ENCODE results near the gene PDZRN3.

DNA sequence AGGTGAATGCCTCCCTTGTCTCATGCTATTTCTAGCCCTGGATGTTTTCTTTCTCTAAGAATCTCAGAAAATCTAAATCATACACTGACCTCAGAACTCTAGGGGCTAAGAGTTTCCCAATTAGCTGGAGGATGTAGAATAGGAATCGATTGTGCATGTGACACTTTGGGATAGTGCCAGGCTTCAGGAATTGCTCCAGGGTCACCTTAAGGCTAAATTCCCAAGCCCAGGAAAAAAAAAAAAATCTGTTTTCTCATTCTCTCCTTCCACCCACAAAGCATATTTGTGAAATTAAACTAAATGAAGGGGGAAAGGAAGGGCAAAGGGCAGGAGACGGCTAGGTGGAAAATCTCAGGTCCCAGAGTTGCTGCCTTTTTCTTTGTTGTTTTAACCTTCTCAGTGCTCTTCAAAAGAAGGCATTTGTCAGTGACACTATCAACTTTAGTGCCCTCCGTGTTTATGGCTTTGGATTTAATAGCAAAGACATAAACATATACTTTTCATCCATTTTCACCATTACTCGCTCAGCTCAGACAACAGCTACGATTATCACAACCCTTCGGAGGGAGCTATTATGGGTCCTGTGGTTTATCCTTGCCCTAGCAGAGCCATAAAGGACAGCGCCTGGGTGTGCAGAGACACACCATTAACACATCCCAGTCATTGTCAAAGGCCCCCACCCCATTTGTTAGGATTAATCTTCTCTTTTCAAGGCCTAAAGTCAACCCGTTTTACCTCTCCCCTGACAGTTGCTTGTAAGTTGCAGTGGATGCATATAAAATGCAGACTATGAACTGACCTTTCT, 271.7 kb downstream of the PDZRN3 start:
- TF ChIP-seq, protein P1, sequence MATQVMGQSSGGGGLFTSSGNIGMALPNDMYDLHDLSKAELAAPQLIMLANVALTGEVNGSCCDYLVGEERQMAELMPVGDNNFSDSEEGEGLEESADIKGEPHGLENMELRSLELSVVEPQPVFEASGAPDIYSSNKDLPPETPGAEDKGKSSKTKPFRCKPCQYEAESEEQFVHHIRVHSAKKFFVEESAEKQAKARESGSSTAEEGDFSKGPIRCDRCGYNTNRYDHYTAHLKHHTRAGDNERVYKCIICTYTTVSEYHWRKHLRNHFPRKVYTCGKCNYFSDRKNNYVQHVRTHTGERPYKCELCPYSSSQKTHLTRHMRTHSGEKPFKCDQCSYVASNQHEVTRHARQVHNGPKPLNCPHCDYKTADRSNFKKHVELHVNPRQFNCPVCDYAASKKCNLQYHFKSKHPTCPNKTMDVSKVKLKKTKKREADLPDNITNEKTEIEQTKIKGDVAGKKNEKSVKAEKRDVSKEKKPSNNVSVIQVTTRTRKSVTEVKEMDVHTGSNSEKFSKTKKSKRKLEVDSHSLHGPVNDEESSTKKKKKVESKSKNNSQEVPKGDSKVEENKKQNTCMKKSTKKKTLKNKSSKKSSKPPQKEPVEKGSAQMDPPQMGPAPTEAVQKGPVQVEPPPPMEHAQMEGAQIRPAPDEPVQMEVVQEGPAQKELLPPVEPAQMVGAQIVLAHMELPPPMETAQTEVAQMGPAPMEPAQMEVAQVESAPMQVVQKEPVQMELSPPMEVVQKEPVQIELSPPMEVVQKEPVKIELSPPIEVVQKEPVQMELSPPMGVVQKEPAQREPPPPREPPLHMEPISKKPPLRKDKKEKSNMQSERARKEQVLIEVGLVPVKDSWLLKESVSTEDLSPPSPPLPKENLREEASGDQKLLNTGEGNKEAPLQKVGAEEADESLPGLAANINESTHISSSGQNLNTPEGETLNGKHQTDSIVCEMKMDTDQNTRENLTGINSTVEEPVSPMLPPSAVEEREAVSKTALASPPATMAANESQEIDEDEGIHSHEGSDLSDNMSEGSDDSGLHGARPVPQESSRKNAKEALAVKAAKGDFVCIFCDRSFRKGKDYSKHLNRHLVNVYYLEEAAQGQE (IDR thresholded peaks at IDR 0.05; ENCODE audit: insufficient read depth in 1 of 2, low read depth in 2 of 2, low read length in 2 of 2), result no peak
- TF ChIP-seq TAF1 (IDR thresholded peaks at IDR 0.05; ENCODE audit: borderline replicate concordance, insufficient read depth, low read length) (no peak), POLR2AphosphoS5 (IDR thresholded peaks at IDR 0.05; ENCODE audit: low read depth, low read length) (no peak), FOXP2 (optimal IDR thresholded peaks at IDR 0.05; ENCODE audit: borderline replicate concordance, extremely low read depth, extremely low read length, insufficient read depth) (no peak), SIN3A (IDR thresholded peaks at IDR 0.05; ENCODE audit: borderline replicate concordance, insufficient read depth, low read length) (no peak)
